ENCODE measurements around the gene SERPINA9.

- TF ChIP-seq, protein P1, sequence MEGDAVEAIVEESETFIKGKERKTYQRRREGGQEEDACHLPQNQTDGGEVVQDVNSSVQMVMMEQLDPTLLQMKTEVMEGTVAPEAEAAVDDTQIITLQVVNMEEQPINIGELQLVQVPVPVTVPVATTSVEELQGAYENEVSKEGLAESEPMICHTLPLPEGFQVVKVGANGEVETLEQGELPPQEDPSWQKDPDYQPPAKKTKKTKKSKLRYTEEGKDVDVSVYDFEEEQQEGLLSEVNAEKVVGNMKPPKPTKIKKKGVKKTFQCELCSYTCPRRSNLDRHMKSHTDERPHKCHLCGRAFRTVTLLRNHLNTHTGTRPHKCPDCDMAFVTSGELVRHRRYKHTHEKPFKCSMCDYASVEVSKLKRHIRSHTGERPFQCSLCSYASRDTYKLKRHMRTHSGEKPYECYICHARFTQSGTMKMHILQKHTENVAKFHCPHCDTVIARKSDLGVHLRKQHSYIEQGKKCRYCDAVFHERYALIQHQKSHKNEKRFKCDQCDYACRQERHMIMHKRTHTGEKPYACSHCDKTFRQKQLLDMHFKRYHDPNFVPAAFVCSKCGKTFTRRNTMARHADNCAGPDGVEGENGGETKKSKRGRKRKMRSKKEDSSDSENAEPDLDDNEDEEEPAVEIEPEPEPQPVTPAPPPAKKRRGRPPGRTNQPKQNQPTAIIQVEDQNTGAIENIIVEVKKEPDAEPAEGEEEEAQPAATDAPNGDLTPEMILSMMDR (optimal IDR thresholded peaks at IDR 0.05 in 1 of 3, IDR thresholded peaks at IDR 0.05 in 1 of 3, conservative IDR thresholded peaks at IDR 0.05 in 1 of 3; ENCODE audit: extremely low read depth in 1 of 3, insufficient read depth in 2 of 3, low read length in 3 of 3), result no peak
- no peak for TF ChIP-seq EZH2 (IDR thresholded peaks at IDR 0.05; ENCODE audit: low read length)
Measured at GRCh38 chr14:94515426-94515825, 39.4 kb upstream of the SERPINA9 start.
